Neural cell (in vitro differentiated cells): ENCODE data around the gene SLC28A3. TPM values are rescaled to one million over a fixed set of nuclear protein-coding genes. Genes with fewer than 3 reads are reported as not detected.

Source experiments
- H2AFZ ChIP-seq: fragments of 200-600, 300-800 bp; sonication (generic), shearing (Covaris generic); 2 replicates; pipeline ENCODE4 v1.6.0; 2014; ENCODE audit warnings: low read depth, mild to moderate bottlenecking, antibody characterized with exemption, low read length, moderate library complexity
- H3F3A ChIP-seq: fragments of 200-600 bp; shearing (Covaris generic); 2 replicates; pipeline ENCODE4 v1.6.1; 2016; ENCODE audit warnings: mild to moderate bottlenecking, moderate library complexity, mixed read lengths, antibody characterized with exemption, low read length; ENCODE audit not compliant: insufficient read depth, poor library complexity, severe bottlenecking
- H3K27ac ChIP-seq: fragments of 200-600, 300-800 bp; sonication (generic), shearing (Covaris generic); 2 replicates; pipeline ENCODE4 v1.5.1; 2014; ENCODE audit warnings: mild to moderate bottlenecking, low read length, moderate library complexity
- H3K27me3 ChIP-seq: fragments of 300-800, 200-600 bp; sonication (generic), shearing (Covaris generic); 2 replicates; pipeline ENCODE4 v1.6.0; 2014; ENCODE audit warnings: mild to moderate bottlenecking, low read depth, low read length, moderate library complexity; ENCODE audit not compliant: insufficient read depth
- H3K36me3 ChIP-seq: fragments of 300-800, 200-600 bp; sonication (generic), shearing (Covaris generic); 2 replicates; pipeline ENCODE4 v1.5.1; 2014; ENCODE audit warnings: mild to moderate bottlenecking, antibody characterized with exemption, low read length, moderate library complexity; ENCODE audit not compliant: insufficient read depth
- H3K4me2 ChIP-seq: fragments of 300-800, 200-600 bp; sonication (generic), shearing (Covaris generic); 2 replicates; pipeline ENCODE4 v1.6.0; 2014; ENCODE audit warnings: mild to moderate bottlenecking, low read length
- H3K4me3 ChIP-seq: fragments of 300-800, 200-600 bp; sonication (generic), shearing (Covaris generic); 2 replicates; pipeline ENCODE4 v1.5.1; 2014; ENCODE audit warnings: mild to moderate bottlenecking, low read length, moderate library complexity
- H3K79me2 ChIP-seq: fragments of 200-600 bp; shearing (Covaris generic); replicated peaks from 2 replicates; pipeline ENCODE4 v1.6.0; 2014; ENCODE audit warnings: mild to moderate bottlenecking, low read length, moderate library complexity; ENCODE audit not compliant: insufficient read depth
- H3K9ac ChIP-seq: fragments of 300-800, 200-600 bp; sonication (generic), shearing (Covaris generic); 2 replicates; pipeline ENCODE4 v1.6.1; 2016; ENCODE audit warnings: mild to moderate bottlenecking, low read length, mixed read lengths
- H3K9me2 ChIP-seq: fragments of 200-600 bp; shearing (Covaris generic); 2 replicates; pipeline ENCODE4 v1.6.1; 2016; ENCODE audit warnings: mild to moderate bottlenecking, low read length, mixed read lengths; ENCODE audit not compliant: insufficient read depth
- H3K9me3 ChIP-seq: fragments of 200-600, 300-800 bp; sonication (generic), shearing (Covaris generic); 2 replicates; pipeline ENCODE4 v1.6.1; 2016; ENCODE audit warnings: mild to moderate bottlenecking, mixed run types, low read length, moderate library complexity, mixed read lengths
- H4K20me1 ChIP-seq: fragments of 200-600 bp; shearing (Covaris generic); 2 replicates; pipeline ENCODE4 v1.6.1; 2016; ENCODE audit warnings: mild to moderate bottlenecking, mixed run types; ENCODE audit not compliant: insufficient read depth
- CTCF ChIP-seq: fragments of 450-650 bp; IDR thresholded peaks from 2 replicates; pipeline ENCODE4 v1.5.1; 2014; ENCODE audit warnings: antibody characterized with exemption, mild to moderate bottlenecking, moderate library complexity; ENCODE audit not compliant: poor library complexity, severe bottlenecking
- EP300 ChIP-seq: fragments of 450-650 bp; conservative IDR thresholded peaks from 2 replicates; pipeline ENCODE4 v1.6.1; 2014; ENCODE audit warnings: antibody characterized with exemption, mild to moderate bottlenecking, moderate library complexity; ENCODE audit not compliant: poor library complexity, severe bottlenecking
- EZH2 ChIP-seq: fragments of 200-600, 300-800 bp; shearing (Covaris generic), sonication (generic); IDR thresholded peaks from 2 replicates; pipeline ENCODE4 v1.6.1; 2014; ENCODE audit warnings: antibody characterized with exemption, low read length, borderline replicate concordance, mild to moderate bottlenecking; ENCODE audit not compliant: insufficient read depth, poor library complexity, severe bottlenecking
- MXI1 ChIP-seq: fragments of 450-650 bp; conservative IDR thresholded peaks from 2 replicates; pipeline ENCODE4 v1.6.1; 2014; ENCODE audit warnings: antibody characterized with exemption, mild to moderate bottlenecking; ENCODE audit not compliant: poor library complexity, severe bottlenecking
- POLR2AphosphoS5 ChIP-seq: IDR thresholded peaks from 2 replicates; pipeline ENCODE4 v1.6.1; 2012
- RAD21 ChIP-seq: fragments of 450-650 bp; conservative IDR thresholded peaks from 2 replicates; pipeline ENCODE4 v1.6.1; 2014; ENCODE audit warnings: antibody characterized with exemption, mild to moderate bottlenecking, moderate library complexity
- REST ChIP-seq: IDR thresholded peaks from 2 replicates; pipeline ENCODE4 v1.6.1; 2012; ENCODE audit warnings: borderline replicate concordance
- SMC3 ChIP-seq: fragments of 450-650 bp; conservative IDR thresholded peaks from 2 replicates; pipeline ENCODE4 v1.6.1; 2014; ENCODE audit warnings: antibody characterized with exemption, mild to moderate bottlenecking, moderate library complexity; ENCODE audit not compliant: poor library complexity
- TAF1 ChIP-seq: IDR thresholded peaks from 2 replicates; pipeline ENCODE4 v1.6.1; 2012; ENCODE audit warnings: low read depth
- polyA plus RNA-seq: library from polyadenylated mRNA; depleted of rRNA; stranded (reverse); fragments of >200 nt; gene quantifications from 2 replicates; pipeline ENCODE4 v1.2.3, GENCODE V29; 2014

The SLC28A3 gene
- polyA plus RNA-seq, 1 donor from 2014 or later, result not detected

DNA sequence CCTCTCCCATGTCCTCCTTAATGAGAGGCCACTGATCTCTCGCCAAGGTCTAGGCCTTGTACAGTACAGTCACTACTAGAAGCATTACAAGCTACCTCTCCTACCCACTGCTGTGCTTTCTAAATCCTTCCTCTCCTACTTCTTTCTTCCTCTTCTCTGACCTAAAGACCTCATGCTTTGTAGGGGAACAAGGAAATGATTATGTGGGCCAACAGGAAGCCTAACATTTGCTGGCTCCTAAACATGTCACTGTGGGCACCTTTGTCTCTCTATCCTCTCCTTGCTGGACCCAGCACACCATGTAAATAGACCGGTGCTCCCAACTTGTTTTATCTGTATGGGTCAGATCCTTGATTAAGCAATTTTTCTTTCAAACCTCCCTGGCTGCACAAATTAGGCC, 16.7 kb downstream of the SLC28A3 start:
- Histone ChIP-seq H3K27ac (no peak overlapping the region), H2AFZ (no peak overlapping the region), H3K4me3 (no peak overlapping the region), H3K27me3 (no peaks in the 10 kb centered on the region), H3K36me3 (no peaks in the 10 kb centered on the region), H3K9me2 (no peaks in the 10 kb centered on the region), H3K9me3 (no peaks in the 10 kb centered on the region), H3K9ac (no peak overlapping the region), H3K4me2 (no peak overlapping the region), H3K79me2 (no peaks in the 10 kb centered on the region), H3F3A (no peaks in the 10 kb centered on the region), H4K20me1 (no peaks in the 10 kb centered on the region)
- no peak for TF ChIP-seq SMC3
- no peak for TF ChIP-seq POLR2AphosphoS5
- TF ChIP-seq REST, result no peak
- TF ChIP-seq MXI1, result no peak
- TF ChIP-seq EP300, result no peak
- no peak for TF ChIP-seq CTCF
- TF ChIP-seq TAF1, result no peak
- TF ChIP-seq EZH2, result no peak
- TF ChIP-seq RAD21, result no peak

GRCh38 chr9:84322828-84323227, 17.7 kb downstream of the SLC28A3 start:
- Histone ChIP-seq H3K27me3 (no peaks in the 10 kb centered on the region), H4K20me1 (no peaks in the 10 kb centered on the region), H3K79me2 (no peaks in the 10 kb centered on the region), H3K36me3 (no peaks in the 10 kb centered on the region), H3K9me3 (no peaks in the 10 kb centered on the region), H3K27ac (no peak overlapping the region), H3K4me2 (no peak overlapping the region), H3K9ac (no peak overlapping the region), H3F3A (no peaks in the 10 kb centered on the region), H3K4me3 (no peak overlapping the region), H2AFZ (no peak overlapping the region), H3K9me2 (no peaks in the 10 kb centered on the region)
- no peak for TF ChIP-seq REST
- TF ChIP-seq EZH2, result no peak
- TF ChIP-seq POLR2AphosphoS5, result no peak
- no peak for TF ChIP-seq MXI1
- no peak for TF ChIP-seq TAF1
- no peak for TF ChIP-seq SMC3
- no peak for TF ChIP-seq CTCF
- no peak for TF ChIP-seq EP300
- no peak for TF ChIP-seq RAD21
